Activated B cell treated with CpG ODN at 0.5 μM for 24 hours (primary cell): ENCODE measurements around the gene NKRF. TPM values are rescaled to one million over a fixed set of nuclear protein-coding genes. Genes with fewer than 3 reads are reported as not detected.
A peak's percentile ranks its signal among the peaks of the same experiment; 100 is the strongest.
"Not testable (repeated sequence)": the region's sequence is repeated elsewhere in the genome, so short reads cannot be mapped to it uniquely, and the experiment has no call there.

Experiments used
- ATAC-seq: fragments of 200-7000 bp; cut with Tn5 transposase; one replicate; pipeline ENCODE4 v1.10.0; 2021; ENCODE audit warnings: low read depth, mild to moderate bottlenecking, moderate library complexity
- CTCF ChIA-PET: fragments of 350-600 bp; sonication (Branson Sonifier 250); formaldehyde crosslinking; loops from one replicate; lab custom pipeline; 2021; ENCODE audit warnings: antibody characterized with exemption; lab: Charles Lee
- POLR2A ChIA-PET: fragments of 350-600 bp; sonication (Branson Sonifier 250); formaldehyde crosslinking; loops from one replicate; lab custom pipeline; 2021; ENCODE audit warnings: antibody characterized with exemption; lab: Charles Lee
- DNase-seq: peaks from one replicate; pipeline ENCODE4 v3.0.0; 2022
- H3K27ac Mint-ChIP-seq: one replicate; pipeline ENCODE4 v1.8.0; 2020; ENCODE audit warnings: mixed read lengths
- H3K27me3 Mint-ChIP-seq: one replicate; pipeline ENCODE4 v1.8.0; 2021; ENCODE audit warnings: mixed read lengths
- H3K36me3 Mint-ChIP-seq: one replicate; pipeline ENCODE4 v1.8.0; 2021; ENCODE audit warnings: low read depth, mixed read lengths
- H3K4me1 Mint-ChIP-seq: one replicate; pipeline ENCODE4 v1.8.0; 2021; ENCODE audit warnings: mixed read lengths
- H3K4me3 Mint-ChIP-seq: one replicate; pipeline ENCODE4 v1.8.0; 2020; ENCODE audit warnings: mild to moderate bottlenecking, mixed read lengths
- H3K9me3 Mint-ChIP-seq: one replicate; pipeline ENCODE4 v1.8.0; 2020; ENCODE audit warnings: mixed read lengths
- CTCF ChIP-seq: fragments of 200-600 bp; IDR thresholded peaks from one replicate; pipeline ENCODE4 v1.8.0; 2022; ENCODE audit warnings: antibody characterized with exemption, mild to moderate bottlenecking
- intact Hi-C: fragments of 100-400 bp; cut with micrococcal nuclease; formaldehyde crosslinking; loops from one replicate; pipeline ENCODE4 v1.15.1; 2024
- total RNA-seq: library from RNA; stranded (reverse); gene quantifications from 2 replicates; pipeline ENCODE4 v1.2.3, GENCODE V29; 2022

Gene NKRF
- total RNA-seq, 1 donor from 2014 or later, result 22.6 TPM

DNA sequence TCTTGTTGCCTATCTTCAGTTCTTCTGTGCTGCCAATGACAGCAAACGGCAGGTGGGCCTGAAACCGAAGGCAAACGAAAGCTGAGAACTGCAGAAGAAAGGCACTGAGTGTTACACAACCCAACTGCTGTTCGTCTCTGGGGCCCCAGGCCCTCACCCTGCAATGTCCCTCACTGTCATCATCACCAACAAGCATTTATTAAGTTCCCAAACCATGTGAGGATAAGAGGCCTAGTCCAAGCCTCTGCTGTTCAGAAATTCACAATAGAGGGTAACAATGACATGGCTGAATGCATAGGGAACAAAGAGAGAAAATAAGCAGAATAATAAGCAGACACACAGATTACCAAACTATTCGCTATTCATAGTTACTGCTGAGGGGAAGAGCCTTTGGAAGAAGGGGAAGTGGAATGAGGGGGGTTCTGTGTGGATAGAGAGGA is 34.5 kb upstream of the NKRF start:
- TF ChIP-seq CTCF, result no peak
- intact Hi-C loops, result no loop called here
- H3K4me3 Mint-ChIP-seq, result no peak overlapping the region
- H3K27me3 Mint-ChIP-seq, result no peaks in the 10 kb centered on the region
- no peak for DNase-seq
- ATAC-seq, result no peak
- ChIA-PET CTCF (no interaction called here), POLR2A (interaction anchor here (0.6 kb wide), 1 partner anchor 19 kb away, joined by 5 read pairs; no protein-coding TSS in a partner anchor)
- H3K9me3 Mint-ChIP-seq, result no peaks in the 10 kb centered on the region
- H3K36me3 Mint-ChIP-seq, result peaks cover 71% of the 10 kb centered on the region
- peak overlapping the region; percentile 66 for H3K27ac Mint-ChIP-seq
- H3K4me1 Mint-ChIP-seq, result peaks cover 49% of the 10 kb centered on the region

DNA sequence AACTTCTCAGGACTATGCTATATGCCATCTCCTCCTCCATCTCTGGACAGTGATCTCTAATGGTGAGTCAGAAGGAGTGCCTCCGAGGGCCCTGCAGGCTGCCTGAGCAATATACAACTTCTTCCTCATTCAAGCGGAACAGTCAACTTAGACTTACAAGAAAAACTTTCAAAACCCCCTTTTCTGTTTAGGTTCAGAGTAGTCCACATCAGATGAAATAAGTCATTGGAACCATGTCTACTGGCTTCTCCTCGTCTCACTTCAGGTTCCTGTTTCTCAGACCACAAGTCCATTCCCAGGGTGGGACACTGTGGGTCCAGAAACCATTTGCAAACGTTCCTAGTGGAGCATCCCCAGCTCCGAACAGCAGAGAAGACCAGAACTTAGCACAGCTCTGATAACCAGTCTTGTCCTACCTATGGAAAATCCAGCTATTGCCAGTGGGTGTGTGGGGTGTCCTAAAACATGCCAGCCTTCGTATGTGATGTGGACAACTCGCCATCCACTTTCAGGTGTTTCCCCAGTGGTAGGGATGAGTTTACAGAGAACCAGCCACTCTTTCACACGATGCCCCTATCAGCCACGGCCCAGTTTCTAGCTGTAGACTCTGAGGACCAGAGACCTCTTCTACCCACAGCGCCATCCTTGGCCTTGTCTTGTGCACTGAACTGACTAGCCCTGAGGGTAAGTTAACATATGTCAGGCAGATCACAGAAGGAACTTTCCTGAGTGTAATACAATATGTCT is 32.7 kb upstream of the NKRF start:
- ChIA-PET CTCF (no interaction called here), POLR2A (interaction anchor here (0.7 to 5.1 kb wide), 7 partner anchors 9 to 57 kb away, joined by 4 to 42 read pairs (median 5); partner anchors contain the start of gene SEPTIN6)
- intact Hi-C loops, result loop anchor here (1.0 to 2.0 kb wide), 2 partner anchors 9 to 28 kb away; no protein-coding TSS in a partner anchor
- Mint-ChIP-seq H3K4me3 (peak overlapping the region; percentile 56), H3K9me3 (no peaks in the 10 kb centered on the region), H3K4me1 (peaks cover 62% of the 10 kb centered on the region), H3K27ac (peak overlapping the region; percentile 93), H3K27me3 (no peaks in the 10 kb centered on the region), H3K36me3 (peaks cover 79% of the 10 kb centered on the region)
- ATAC-seq (peak; percentile 73), DNase-seq (no peak)
- TF ChIP-seq CTCF, result no peak

GRCh38 chrX:119637421-119637820 is 31.2 kb upstream of the NKRF start:
- H3K27me3 Mint-ChIP-seq, H3K4me3 Mint-ChIP-seq, DNase-seq, H3K9me3 Mint-ChIP-seq, ATAC-seq: not testable (repeated sequence)
- ChIA-PET POLR2A (interaction anchor here (1.0 to 5.1 kb wide), 6 partner anchors 11 to 54 kb away, joined by 3 to 42 read pairs (median 6); partner anchors contain the start of gene SEPTIN6), CTCF (interaction anchor here (1.3 to 2.3 kb wide), 3 partner anchors 18 to 92 kb away, joined by 4 to 8 read pairs (median 7); no protein-coding TSS in a partner anchor)
- peaks cover 79% of the 10 kb centered on the region for H3K36me3 Mint-ChIP-seq
- peaks cover 60% of the 10 kb centered on the region for H3K4me1 Mint-ChIP-seq
- intact Hi-C loops, result loop anchor here (2.0 kb wide), 1 partner anchor 49 kb away; no protein-coding TSS in a partner anchor
- H3K27ac Mint-ChIP-seq, result peak overlapping the region; percentile 93

DNA sequence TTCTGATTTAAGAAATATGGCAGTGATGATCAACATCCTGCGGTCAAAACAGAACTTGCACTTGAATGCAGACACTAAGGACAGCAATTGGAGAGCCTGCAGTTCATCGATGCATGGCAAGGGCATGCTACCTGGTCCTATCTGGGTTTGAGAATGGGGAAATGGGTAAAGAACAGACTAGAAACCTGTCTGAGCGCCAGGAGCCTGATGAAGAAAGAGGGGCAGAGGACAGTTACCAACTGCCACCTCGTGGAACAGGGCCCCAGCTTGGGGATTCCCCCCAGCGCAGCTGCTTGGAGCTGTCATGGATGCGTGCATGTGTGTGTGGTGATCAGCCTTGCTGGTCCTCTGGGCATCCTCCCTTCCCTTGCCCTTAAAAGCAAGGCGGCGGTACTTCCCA is 30.2 kb upstream of the NKRF start:
- Mint-ChIP-seq H3K27ac (peak overlapping the region; percentile 93), H3K36me3 (peaks cover 69% of the 10 kb centered on the region), H3K27me3 (no peaks in the 10 kb centered on the region), H3K4me3 (peak overlapping the region; percentile 46), H3K4me1 (peaks cover 59% of the 10 kb centered on the region), H3K9me3 (no peaks in the 10 kb centered on the region)
- ChIA-PET POLR2A (interaction anchor here (1.0 to 5.1 kb wide), 7 partner anchors 12 to 62 kb away, joined by 3 to 42 read pairs (median 5); partner anchors contain the start of genes SEPTIN6 and UBE2A), CTCF (interaction anchor here (1.3 to 2.3 kb wide), 4 partner anchors 17 to 93 kb away, joined by 4 to 8 read pairs (median 6); no protein-coding TSS in a partner anchor)
- DNase-seq, result no peak
- peak; percentile 68 for ATAC-seq
- intact Hi-C loops, result loop anchor here (1.0 to 2.0 kb wide), 2 partner anchors 18 to 50 kb away; no protein-coding TSS in a partner anchor
- TF ChIP-seq CTCF, result no peak

DNA sequence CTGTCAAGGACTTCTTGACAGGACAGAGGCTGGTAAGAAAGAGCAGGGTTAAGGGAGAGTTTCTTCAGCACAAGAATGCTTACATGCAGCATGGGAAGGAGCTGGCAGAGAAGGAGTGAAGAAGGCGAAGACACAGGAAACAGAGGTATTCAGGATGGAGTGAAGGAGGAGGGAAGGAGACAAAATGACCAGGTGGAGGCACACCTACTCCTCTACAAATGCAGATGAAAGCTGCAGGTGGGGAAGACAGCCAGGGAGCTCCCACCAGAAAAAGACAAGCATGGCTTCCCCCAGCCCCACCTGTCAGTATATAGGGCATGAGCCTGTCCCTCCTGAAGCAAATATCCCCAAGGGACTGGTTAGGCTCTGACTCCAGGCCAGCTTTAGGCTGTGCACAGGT is 29.6 kb upstream of the NKRF start:
- peaks cover 55% of the 10 kb centered on the region for H3K4me1 Mint-ChIP-seq
- peak; percentile 7 for ATAC-seq
- peak overlapping the region; percentile 69 for H3K4me3 Mint-ChIP-seq
- H3K27ac Mint-ChIP-seq, result peak overlapping the region; percentile 93
- intact Hi-C loops, result loop anchor here (1.0 to 2.0 kb wide), 2 partner anchors 17 to 51 kb away; no protein-coding TSS in a partner anchor
- no peak for DNase-seq
- H3K27me3 Mint-ChIP-seq, result no peaks in the 10 kb centered on the region
- H3K36me3 Mint-ChIP-seq, result peaks cover 63% of the 10 kb centered on the region
- H3K9me3 Mint-ChIP-seq, result no peaks in the 10 kb centered on the region
- ChIA-PET CTCF (interaction anchor here (1.4 to 2.3 kb wide), 3 partner anchors 16 to 94 kb away, joined by 5 to 8 read pairs (median 7); no protein-coding TSS in a partner anchor), POLR2A (interaction anchor here (1.0 to 5.1 kb wide), 6 partner anchors 15 to 156 kb away, joined by 3 to 42 read pairs (median 6); partner anchors contain the start of genes RPL39, SEPTIN6 and UBE2A)
- TF ChIP-seq CTCF, result no peak
